ENCODE measurements around the gene THTPA.

DNA sequence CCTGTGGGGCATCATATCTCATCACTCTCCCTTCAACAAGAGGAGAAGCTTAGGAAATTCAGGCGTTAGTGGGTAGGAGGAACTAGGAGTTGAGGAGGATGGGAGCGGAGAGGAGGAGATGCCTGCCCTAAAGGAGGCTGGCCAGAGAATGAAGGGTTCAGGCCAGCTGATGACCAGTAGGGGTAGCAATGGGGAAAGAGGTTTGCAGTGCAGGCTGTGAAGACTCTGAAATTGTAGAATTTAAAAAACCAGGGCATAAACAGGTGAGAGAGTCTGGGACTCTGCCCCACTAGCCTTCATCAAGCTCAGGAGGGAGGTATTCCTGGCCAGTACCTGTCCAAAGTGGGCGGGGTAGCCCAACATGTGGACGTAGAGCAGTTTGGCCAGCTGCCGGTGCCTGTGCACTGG lies 10.7 kb downstream of the THTPA start:
- TF ChIP-seq, protein P1, sequence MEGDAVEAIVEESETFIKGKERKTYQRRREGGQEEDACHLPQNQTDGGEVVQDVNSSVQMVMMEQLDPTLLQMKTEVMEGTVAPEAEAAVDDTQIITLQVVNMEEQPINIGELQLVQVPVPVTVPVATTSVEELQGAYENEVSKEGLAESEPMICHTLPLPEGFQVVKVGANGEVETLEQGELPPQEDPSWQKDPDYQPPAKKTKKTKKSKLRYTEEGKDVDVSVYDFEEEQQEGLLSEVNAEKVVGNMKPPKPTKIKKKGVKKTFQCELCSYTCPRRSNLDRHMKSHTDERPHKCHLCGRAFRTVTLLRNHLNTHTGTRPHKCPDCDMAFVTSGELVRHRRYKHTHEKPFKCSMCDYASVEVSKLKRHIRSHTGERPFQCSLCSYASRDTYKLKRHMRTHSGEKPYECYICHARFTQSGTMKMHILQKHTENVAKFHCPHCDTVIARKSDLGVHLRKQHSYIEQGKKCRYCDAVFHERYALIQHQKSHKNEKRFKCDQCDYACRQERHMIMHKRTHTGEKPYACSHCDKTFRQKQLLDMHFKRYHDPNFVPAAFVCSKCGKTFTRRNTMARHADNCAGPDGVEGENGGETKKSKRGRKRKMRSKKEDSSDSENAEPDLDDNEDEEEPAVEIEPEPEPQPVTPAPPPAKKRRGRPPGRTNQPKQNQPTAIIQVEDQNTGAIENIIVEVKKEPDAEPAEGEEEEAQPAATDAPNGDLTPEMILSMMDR (IDR thresholded peaks at IDR 0.05), result no peak
- no peak for TF ChIP-seq POLR2A (IDR thresholded peaks at IDR 0.05)

Data from esophagus squamous epithelium (tissue), 4 donors.